Type B pancreatic cell (in vitro differentiated cells): ENCODE results near the gene TICAM1. TPM values are rescaled to one million over a fixed set of nuclear protein-coding genes. Genes with fewer than 3 reads are reported as not detected.
"Not testable (repeated sequence)": the region's sequence is repeated elsewhere in the genome, so short reads cannot be mapped to it uniquely, and the experiment has no call there.

Source experiments
- DNase-seq: peaks from one replicate; pipeline ENCODE4 v3.0.0; 2021; ENCODE audit warnings: mixed read lengths; ENCODE audit not compliant: unreplicated experiment; ENCODE audit errors: extremely low spot score
- H3K27ac Mint-ChIP-seq: 2 replicates; pipeline ENCODE4 v1.8.0; 2021; ENCODE audit warnings: mild to moderate bottlenecking, mixed read lengths
- H3K27me3 Mint-ChIP-seq: 2 replicates; pipeline ENCODE4 v1.8.0; 2021; ENCODE audit warnings: mixed read lengths
- H3K36me3 Mint-ChIP-seq: 2 replicates; pipeline ENCODE4 v1.8.0; 2021; ENCODE audit warnings: mixed read lengths
- H3K4me1 Mint-ChIP-seq: one replicate; pipeline ENCODE4 v1.8.0; 2021; ENCODE audit warnings: mixed read lengths; ENCODE audit not compliant: unreplicated experiment
- H3K4me3 Mint-ChIP-seq: 2 replicates; pipeline ENCODE4 v1.8.0; 2021; ENCODE audit warnings: mild to moderate bottlenecking, mixed read lengths
- H3K9me3 Mint-ChIP-seq: 2 replicates; pipeline ENCODE4 v1.8.0; 2021; ENCODE audit warnings: mixed read lengths
- total RNA-seq: library from RNA; stranded (reverse); gene quantifications from 2 replicates; pipeline ENCODE4 v1.2.1, GENCODE V29; 2021; ENCODE audit warnings: low replicate concordance
- TF ChIP-seq, protein P1 (sequence below): fragments of 200-600 bp; sonication (generic); conservative IDR thresholded peaks from 2 replicates; pipeline ENCODE4 v1.5.0; 2021; ENCODE audit warnings: antibody characterized with exemption, mild to moderate bottlenecking

The TICAM1 gene
- total RNA-seq, 1 donor from 2014 or later, result 8.3 TPM

DNA sequence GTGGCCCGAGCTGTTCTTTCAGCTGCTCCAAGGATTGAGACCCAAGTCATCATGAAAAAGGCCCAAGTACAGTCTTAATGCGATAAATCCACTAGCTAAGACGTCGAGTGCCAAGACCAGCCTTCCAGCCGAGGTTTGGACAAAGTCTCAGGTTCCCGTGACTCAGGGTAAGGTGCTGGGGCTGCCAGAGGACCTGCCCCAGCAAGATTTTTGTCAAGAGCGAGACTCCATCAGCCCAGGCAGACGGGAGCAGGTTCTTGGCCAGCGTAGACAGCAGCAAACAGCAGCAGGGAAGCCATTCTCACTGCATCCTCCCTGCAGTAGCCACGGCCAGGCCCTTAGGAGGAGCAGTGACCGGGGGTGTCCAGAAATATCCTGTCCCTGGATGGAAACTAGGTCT, 36.5 kb downstream of the TICAM1 start:
- DNase-seq, result no peak
- TF ChIP-seq, protein P1, sequence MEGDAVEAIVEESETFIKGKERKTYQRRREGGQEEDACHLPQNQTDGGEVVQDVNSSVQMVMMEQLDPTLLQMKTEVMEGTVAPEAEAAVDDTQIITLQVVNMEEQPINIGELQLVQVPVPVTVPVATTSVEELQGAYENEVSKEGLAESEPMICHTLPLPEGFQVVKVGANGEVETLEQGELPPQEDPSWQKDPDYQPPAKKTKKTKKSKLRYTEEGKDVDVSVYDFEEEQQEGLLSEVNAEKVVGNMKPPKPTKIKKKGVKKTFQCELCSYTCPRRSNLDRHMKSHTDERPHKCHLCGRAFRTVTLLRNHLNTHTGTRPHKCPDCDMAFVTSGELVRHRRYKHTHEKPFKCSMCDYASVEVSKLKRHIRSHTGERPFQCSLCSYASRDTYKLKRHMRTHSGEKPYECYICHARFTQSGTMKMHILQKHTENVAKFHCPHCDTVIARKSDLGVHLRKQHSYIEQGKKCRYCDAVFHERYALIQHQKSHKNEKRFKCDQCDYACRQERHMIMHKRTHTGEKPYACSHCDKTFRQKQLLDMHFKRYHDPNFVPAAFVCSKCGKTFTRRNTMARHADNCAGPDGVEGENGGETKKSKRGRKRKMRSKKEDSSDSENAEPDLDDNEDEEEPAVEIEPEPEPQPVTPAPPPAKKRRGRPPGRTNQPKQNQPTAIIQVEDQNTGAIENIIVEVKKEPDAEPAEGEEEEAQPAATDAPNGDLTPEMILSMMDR, result no peak
- Mint-ChIP-seq H3K27me3 (peaks cover 4% of the 10 kb centered on the region), H3K27ac (peak overlapping the region; percentile 27), H3K4me1 (peaks cover 8% of the 10 kb centered on the region), H3K9me3 (no peaks in the 10 kb centered on the region), H3K4me3 (peak overlapping the region; percentile 14), H3K36me3 (peaks cover 6% of the 10 kb centered on the region)

DNA sequence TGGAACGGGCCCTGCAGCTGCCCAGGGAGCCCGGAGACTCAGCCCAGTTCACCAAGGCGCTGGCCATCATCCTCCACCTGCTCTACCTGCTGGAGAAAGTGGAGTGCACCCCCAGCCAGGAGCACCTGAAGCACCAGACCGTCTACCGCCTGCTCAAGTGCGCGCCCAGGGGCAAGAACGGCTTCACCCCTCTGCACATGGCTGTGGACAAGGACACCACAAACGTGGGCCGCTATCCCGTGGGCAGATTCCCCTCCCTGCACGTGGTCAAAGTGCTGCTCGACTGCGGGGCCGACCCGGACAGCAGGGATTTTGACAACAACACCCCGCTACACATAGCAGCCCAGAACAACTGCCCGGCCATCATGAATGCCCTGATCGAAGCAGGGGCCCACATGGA, 38.2 kb downstream of the TICAM1 start:
- peak overlapping the region; percentile 8 for H3K27ac Mint-ChIP-seq
- H3K4me1 Mint-ChIP-seq, H3K27me3 Mint-ChIP-seq, H3K9me3 Mint-ChIP-seq, DNase-seq, H3K36me3 Mint-ChIP-seq: not testable (repeated sequence)
- peak overlapping the region; percentile 90 for H3K4me3 Mint-ChIP-seq

DNA sequence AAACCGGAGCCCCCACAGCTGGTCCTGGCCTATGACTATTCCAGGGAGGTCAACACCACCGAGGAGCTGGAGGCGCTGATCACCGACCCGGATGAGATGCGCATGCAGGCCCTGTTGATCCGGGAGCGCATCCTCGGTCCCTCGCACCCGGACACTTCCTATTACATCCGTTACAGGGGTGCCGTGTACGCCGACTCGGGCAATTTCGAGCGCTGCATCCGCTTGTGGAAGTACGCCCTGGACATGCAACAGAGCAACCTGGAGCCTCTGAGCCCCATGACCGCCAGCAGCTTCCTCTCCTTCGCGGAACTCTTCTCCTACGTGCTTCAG, 38.7 kb downstream of the TICAM1 start:
- H3K27ac Mint-ChIP-seq, H3K4me1 Mint-ChIP-seq, H3K9me3 Mint-ChIP-seq, H3K36me3 Mint-ChIP-seq, DNase-seq, H3K27me3 Mint-ChIP-seq: not testable (repeated sequence)
- H3K4me3 Mint-ChIP-seq, result peak overlapping the region; percentile 90

DNA sequence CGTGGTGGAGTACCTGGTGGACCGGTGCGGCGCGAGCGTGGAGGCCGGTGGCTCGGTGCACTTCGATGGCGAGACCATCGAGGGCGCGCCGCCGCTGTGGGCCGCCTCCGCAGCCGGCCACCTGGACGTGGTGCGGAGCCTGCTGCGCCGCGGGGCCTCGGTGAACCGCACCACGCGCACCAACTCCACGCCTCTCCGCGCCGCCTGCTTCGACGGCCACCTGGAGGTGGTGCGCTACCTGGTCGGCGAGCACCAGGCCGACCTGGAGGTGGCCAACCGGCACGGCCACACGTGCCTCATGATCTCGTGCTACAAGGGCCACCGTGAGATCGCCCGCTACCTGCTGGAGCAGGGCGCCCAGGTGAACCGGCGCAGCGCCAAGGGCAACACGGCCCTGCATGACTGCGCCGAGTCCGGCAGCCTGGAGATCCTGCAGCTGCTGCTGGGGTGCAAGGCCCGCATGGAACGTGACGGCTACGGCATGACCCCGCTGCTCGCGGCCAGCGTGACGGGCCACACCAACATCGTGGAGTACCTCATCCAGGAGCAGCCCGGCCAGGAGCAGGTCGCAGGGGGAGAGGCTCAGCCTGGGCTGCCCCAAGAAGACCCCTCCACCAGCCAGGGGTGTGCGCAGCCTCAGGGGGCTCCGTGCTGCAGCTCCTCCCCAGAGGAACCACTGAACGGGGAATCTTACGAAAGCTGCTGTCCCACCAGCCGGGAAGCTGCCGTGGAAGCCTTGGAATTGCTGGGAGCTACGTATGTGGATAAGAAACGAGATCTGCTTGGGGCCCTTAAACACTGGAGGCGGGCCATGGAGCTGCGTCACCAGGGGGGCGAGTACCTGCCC, 39.3 kb downstream of the TICAM1 start:
- H3K9me3 Mint-ChIP-seq, H3K36me3 Mint-ChIP-seq, H3K27me3 Mint-ChIP-seq, H3K4me1 Mint-ChIP-seq, DNase-seq: not testable (repeated sequence)
- H3K27ac Mint-ChIP-seq, result peak overlapping the region; percentile 72
- peak overlapping the region; percentile 90 for H3K4me3 Mint-ChIP-seq

DNA sequence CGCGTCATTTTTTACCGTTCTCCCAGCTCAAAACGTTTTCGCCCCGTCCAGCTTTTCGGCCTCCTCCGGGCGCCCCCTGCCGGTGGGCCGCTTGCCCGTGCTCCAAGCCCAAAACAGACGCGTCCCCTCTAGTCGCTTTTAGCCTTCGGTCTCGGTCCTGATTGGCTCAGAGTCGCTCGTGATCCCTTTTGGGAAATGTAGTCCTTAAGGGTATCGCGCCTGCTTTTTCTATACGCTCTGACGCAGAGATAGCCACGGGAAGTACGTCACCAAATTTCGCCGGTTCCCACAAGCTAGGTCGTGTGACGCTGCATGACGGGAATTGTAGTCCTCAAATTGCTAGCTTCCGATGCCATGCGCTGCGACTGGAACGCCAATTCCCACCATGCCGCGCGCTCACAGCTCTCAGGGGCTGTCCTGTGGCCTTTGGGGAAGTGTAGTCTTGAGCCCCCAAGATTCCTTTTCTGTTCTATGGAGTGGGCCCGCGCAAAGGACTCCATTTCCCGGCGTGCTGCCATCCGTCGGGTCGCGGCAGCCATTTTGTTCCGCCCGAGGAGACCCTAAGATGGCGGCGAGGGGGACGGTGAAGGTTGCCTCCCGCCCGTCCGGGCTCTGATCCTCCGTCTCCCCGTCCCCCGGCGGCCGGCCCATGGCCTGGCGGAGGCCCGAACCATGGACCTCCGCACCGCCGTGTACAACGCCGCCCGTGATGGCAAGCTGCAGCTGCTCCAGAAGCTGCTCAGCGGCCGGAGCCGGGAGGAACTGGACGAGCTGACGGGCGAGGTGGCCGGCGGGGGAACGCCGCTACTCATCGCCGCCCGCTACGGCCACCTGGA, 40.1 kb downstream of the TICAM1 start, which contains the start of gene FEM1A:
Gene FEM1A (plus strand): TSS at position 552 of the 836 bp plus-strand sequence. CDS start 121 bp downstream, at position 673.
- Mint-ChIP-seq H3K27ac (peak within 1 kb of the TSS; percentile 86), H3K4me1 (peaks cover 8% of the 10 kb centered on the region), H3K27me3 (peaks cover 8% of the 10 kb centered on the region), H3K36me3 (peaks cover under 1% of the 10 kb centered on the region), H3K4me3 (peak within 1 kb of the TSS; percentile 90), H3K9me3 (no peaks in the 10 kb centered on the region)
- TF ChIP-seq, protein P1, result peak; percentile 100
- DNase-seq, result peak; percentile 98

DNA sequence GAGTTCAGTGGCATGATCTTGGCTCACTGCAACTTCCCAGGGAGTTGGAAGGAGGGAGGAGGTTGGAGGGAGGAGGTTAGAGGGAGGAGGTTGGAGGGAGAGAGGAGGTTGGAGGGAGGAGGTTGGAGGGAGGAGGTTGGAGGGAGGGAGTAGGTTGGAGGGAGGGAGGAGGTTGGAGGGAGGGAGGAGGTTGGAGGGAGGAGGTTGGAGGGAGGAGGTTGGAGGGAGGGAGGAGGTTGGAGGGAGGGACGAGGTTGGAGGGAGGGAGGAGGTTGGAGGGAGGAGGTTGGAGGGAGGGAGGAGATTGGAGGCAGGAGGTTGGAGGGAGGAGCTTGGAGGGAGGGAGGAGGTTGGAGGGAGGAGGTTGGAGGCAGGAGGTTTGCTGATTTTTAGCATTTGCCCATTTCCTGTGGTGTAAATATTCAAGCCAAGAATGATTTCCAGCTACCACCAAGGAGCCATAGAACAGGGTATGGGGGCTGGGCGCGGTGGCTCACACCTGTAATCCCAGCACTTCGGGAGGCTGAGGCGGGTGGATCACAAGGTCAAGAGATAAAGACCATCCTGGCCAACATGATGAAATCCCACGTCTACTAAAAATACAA, 45.0 kb downstream of the TICAM1 start:
- not testable (repeated sequence) for H3K27ac Mint-ChIP-seq, H3K4me3 Mint-ChIP-seq, H3K4me1 Mint-ChIP-seq, H3K36me3 Mint-ChIP-seq, H3K9me3 Mint-ChIP-seq, DNase-seq
- peaks cover 15% of the 10 kb centered on the region for H3K27me3 Mint-ChIP-seq

DNA sequence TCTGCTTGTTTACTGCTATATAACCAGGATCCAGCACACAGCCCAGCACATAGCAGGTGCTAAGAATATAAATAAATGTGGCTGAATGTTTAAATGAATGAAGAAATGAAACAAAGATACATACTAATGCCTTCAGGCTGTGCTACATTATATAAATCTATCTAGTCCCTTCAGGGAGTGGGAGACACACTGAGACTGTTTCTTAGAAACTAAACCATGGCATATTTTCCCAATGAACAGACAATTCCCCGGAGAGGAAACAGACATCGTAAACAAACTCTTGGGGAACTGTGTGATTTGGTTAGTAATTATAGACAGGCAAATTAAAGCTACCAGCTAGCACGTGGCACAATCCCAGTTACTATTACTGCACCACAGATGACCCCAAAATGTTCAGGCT, 49.7 kb downstream of the TICAM1 start:
- Mint-ChIP-seq H3K4me1 (no peaks in the 10 kb centered on the region), H3K36me3 (no peaks in the 10 kb centered on the region), H3K4me3 (no peak overlapping the region), H3K27me3 (peaks cover 18% of the 10 kb centered on the region), H3K9me3 (no peaks in the 10 kb centered on the region), H3K27ac (no peak overlapping the region)
- TF ChIP-seq, protein P1, result no peak
- no peak for DNase-seq
